ENCODE results near the gene LRP1.

The LRP1 gene

DNA sequence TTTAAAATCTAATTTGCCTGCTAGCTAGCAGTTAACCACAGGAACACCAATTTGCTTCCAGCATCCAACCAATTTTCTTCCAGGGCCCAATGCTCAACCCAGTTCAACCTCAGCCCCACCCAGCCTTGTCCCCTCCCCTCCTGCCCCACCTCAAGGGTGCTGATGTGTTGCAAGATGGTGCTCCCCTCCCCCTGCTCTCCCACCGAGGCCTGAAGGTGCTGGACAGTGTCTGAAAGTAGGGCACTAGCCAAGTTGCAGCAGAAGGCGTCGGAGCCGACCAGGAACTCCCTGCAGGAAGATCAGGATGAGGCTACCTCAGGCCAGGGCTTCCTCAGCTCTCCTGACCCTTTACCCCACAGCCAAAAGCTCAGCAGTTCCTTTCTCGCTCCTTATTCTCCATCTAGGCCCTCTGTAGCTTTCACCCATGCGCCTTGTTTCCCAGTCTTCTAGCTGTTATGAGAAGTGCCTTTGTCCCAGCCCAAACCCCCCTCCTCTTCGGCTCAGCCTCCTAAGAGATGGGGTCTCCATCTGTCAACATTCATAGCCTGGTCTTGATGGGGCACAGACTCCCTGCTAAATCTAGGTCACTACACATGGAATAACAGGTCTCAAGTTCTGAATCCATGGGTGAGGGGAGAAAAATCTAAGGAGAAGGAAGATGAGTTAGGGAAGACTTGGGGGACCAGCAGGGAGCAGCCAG, 20.7 kb upstream of the LRP1 start:
- H3K27ac ChIP-seq = no peak overlapping the region

DNA sequence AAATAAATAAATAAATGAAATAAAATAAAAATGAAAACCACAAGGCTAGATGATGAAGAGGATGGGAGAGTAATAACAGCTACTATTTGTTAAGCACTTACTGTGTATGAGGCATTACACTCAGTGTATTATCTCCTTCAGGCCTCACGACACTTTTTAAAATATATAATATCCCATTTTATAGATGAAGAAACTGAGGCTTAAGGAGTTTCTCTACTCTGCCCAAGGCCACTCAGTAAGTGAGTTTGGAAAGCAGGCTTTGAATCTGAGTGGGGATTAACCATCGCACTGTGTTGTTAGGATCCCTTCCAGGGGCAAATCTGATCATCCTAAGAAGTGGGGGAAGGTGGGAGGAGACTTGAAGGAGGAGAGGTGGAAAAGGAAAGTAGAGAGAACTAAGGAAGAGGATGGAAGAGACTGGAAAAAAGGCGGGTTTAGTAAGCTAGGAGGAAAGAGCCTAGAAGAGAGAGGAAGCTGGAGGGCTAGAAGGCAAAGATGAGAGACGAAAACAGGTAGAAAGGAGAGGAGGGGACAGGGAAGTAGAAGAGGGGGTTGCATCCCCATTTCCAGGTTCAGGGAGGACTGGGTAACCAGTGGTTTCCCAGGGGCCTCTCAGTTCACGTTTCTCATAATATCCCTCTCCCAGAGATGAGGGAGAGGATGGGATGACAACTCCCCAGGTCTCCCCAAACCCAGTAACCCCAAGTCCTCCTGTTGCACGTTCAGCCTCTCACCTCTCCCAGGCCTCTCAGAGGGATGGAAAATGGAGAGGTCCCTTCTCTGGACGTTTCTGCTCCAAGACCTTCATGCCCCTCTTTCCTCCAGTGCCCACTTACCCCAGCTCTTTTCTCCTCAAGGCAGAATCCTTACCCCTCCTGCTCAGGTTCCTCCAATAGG, 18.8 kb upstream of the LRP1 start:
- Histone ChIP-seq H3K36me3 (peaks cover 47% of the 10 kb centered on the region), H3K27ac (peak overlapping the region; percentile 100), H3K27me3 (no peaks in the 10 kb centered on the region), H3K4me3 (ENCODE audit: low read depth in 1 of 2, low read length in 1 of 2) (peak overlapping the region; percentile 89 to 100), H3K4me1 (ENCODE audit: control insufficient read depth in 1 of 2, insufficient read depth in 1 of 2, low read depth in 1 of 2, low read length in 1 of 2) (peaks cover 34 to 38% of the 10 kb centered on the region in 2 experiments), H3K9me3 (no peaks in the 10 kb centered on the region)
- TF ChIP-seq, protein P1, sequence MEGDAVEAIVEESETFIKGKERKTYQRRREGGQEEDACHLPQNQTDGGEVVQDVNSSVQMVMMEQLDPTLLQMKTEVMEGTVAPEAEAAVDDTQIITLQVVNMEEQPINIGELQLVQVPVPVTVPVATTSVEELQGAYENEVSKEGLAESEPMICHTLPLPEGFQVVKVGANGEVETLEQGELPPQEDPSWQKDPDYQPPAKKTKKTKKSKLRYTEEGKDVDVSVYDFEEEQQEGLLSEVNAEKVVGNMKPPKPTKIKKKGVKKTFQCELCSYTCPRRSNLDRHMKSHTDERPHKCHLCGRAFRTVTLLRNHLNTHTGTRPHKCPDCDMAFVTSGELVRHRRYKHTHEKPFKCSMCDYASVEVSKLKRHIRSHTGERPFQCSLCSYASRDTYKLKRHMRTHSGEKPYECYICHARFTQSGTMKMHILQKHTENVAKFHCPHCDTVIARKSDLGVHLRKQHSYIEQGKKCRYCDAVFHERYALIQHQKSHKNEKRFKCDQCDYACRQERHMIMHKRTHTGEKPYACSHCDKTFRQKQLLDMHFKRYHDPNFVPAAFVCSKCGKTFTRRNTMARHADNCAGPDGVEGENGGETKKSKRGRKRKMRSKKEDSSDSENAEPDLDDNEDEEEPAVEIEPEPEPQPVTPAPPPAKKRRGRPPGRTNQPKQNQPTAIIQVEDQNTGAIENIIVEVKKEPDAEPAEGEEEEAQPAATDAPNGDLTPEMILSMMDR (IDR thresholded peaks at IDR 0.05) = no peak

More for the DNA sequence above, 20.7 kb upstream of the LRP1 start:
- peaks cover 63% of the 10 kb centered on the region for H3K36me3 ChIP-seq
- H3K4me1 ChIP-seq (ENCODE audit: control insufficient read depth in 1 of 2, insufficient read depth in 1 of 2, low read depth in 1 of 2, low read length in 1 of 2) = peaks cover 39 to 40% of the 10 kb centered on the region in 2 experiments
- TF ChIP-seq, protein P1 (IDR thresholded peaks at IDR 0.05) = no peak
- H3K27me3 ChIP-seq = no peaks in the 10 kb centered on the region
- no peak overlapping the region for H3K4me3 ChIP-seq (ENCODE audit: low read depth in 1 of 2, low read length in 1 of 2)
- H3K9me3 ChIP-seq = no peaks in the 10 kb centered on the region

DNA sequence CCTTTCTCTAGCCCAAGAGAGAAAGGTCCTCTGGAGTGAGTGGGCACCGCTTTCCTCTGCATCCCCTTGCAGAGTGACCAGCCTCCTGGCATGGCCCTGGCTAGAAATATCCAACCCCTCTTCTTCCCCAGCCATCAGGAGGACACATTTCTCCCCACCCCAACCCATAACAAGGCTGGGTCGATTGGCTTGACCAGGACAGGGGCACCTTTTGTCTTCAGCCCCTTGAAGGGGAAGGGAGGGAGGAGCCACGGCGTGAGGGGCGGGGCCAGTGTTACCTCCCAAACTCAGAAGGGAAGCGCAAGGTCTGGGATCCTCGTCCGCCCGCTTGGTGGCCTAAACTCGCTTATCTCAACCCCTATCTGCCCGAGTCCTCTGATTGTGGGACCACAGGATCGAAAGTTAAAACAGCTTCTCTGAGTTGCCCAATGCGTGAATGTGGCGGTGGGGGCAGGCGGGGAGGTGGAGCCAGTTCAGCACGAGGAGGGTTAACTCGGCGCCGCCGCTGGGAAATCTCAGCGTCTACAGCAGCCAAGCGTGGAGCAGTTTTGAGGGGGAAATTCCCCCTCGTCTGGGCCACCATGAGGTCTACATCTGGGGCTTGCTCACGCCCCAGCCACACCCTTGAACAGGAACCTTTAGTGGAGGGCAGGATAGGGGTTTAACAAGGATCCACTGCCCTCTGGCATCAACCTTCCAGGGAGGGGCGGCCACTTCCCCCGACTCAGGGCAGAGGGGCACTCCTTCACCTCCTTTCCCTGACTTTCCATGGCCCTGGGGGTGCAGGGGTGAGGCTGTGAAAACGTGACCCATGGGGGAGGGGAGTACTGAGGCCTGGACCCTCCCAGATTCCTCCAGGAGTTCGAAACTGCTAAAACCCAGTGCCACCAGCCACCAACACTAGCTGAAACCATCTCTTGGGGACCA, 17.9 kb upstream of the LRP1 start:
- H3K4me3 ChIP-seq (ENCODE audit: low read depth in 1 of 2, low read length in 1 of 2) = peak overlapping the region; percentile 89 to 100
- peak overlapping the region; percentile 100 for H3K27ac ChIP-seq
- no peaks in the 10 kb centered on the region for H3K9me3 ChIP-seq
- TF ChIP-seq, protein P1 (IDR thresholded peaks at IDR 0.05) = peak; percentile 37
- H3K27me3 ChIP-seq = no peaks in the 10 kb centered on the region
- peaks cover 38% of the 10 kb centered on the region for H3K36me3 ChIP-seq
- peaks cover 34 to 38% of the 10 kb centered on the region in 2 experiments for H3K4me1 ChIP-seq (ENCODE audit: control insufficient read depth in 1 of 2, insufficient read depth in 1 of 2, low read depth in 1 of 2, low read length in 1 of 2)

DNA sequence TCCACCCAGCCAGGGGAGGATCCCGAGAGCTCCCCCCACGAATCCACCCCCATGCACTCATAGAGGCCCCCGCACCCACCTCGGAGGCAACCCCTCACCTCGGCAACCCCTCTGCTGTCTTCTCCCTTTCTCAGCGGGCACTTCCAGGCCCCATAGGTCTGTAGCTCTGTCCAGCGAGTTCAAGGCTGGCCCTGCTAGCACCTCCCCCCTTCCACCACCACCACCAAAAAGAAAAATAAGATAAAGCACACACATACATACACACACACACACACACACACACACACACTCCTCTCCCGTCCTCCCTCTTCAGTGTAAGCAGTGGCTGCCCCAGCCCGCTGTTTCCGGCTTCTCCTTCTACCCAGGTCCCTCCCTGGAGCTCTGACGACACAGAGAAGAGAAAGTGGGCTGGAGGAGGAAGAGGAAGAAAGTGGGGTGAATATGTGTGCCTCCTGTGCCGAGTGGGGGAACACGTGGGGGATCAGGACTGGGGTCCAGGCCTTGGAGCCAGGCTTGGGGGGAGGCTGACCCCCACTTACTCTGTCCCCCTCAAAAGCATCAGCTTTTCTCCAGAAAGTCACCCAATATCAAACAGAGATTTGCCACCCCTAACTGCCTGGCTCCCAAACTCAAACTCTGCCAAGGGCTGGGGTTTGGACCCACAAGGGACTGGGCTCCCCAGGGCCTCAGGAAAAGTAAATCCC, 17.1 kb upstream of the LRP1 start, which contains the start of gene STAT6:
Gene STAT6 (minus strand): TSS at position 332 of the 704 bp plus-strand sequence. CDS start 3,084 bp downstream, outside the sequence.
- TF ChIP-seq, protein P1 (IDR thresholded peaks at IDR 0.05) = peak; percentile 15
- Histone ChIP-seq H3K9me3 (no peaks in the 10 kb centered on the region), H3K27me3 (peaks cover 6% of the 10 kb centered on the region), H3K4me1 (ENCODE audit: control insufficient read depth in 1 of 2, insufficient read depth in 1 of 2, low read depth in 1 of 2, low read length in 1 of 2) (peaks cover 34 to 38% of the 10 kb centered on the region in 2 experiments), H3K36me3 (peaks cover 30% of the 10 kb centered on the region), H3K27ac (peak within 1 kb of the TSS; percentile 100), H3K4me3 (ENCODE audit: low read depth in 1 of 2, low read length in 1 of 2) (peak within 1 kb of the TSS; percentile 89 to 100)
